ENCODE measurements around the gene CMIP. TPM values are rescaled to one million over a fixed set of nuclear protein-coding genes. Genes with fewer than 3 reads are reported as not detected.

CMIP gene
- polyA plus RNA-seq, 1 of the 3 experiments (the other 2 are of a cell fraction) = 5.4 TPM

- TF ChIP-seq REST (IDR thresholded peaks at IDR 0.05; ENCODE audit: low read depth, low read length) (no peak), FOSL2 (IDR thresholded peaks at IDR 0.05; ENCODE audit: borderline replicate concordance, low read depth) (no peak), ZBTB33 (IDR thresholded peaks at IDR 0.05; ENCODE audit: borderline replicate concordance, low read depth) (no peak), USF2 (IDR thresholded peaks at IDR 0.05; ENCODE audit: borderline replicate concordance, low read depth, low read length) (no peak), JUND (IDR thresholded peaks at IDR 0.05) (no peak)
Observed at GRCh38 chr16:81473969-81474959, 29.7 kb downstream of the CMIP start (continued).

GRCh38 chr16:81477697-81478693 lies 33.4 kb downstream of the CMIP start:
- H3K27ac ChIP-seq (ENCODE audit: low read depth in 2 of 2, low read length in 1 of 2) = no peak overlapping the region
- no peaks in the 10 kb centered on the region for H3K9me2 ChIP-seq
- no peak overlapping the region for H2AFZ ChIP-seq (ENCODE audit: low read depth)
- H3K4me2 ChIP-seq = no peak overlapping the region
- CTCF ChIA-PET = no interaction called here
- no peak overlapping the region for H3K9ac ChIP-seq
- peaks cover 17% of the 10 kb centered on the region; the same call in 1 of the 2 replicates for H3K79me2 ChIP-seq (ENCODE audit: insufficient read depth)
- H3K9me3 ChIP-seq = no peaks in the 10 kb centered on the region
- WGBS (ENCODE audit: low lambda C conversion rate) = 90% methylated on average over 17 of the region's 19 CpGs
- peaks cover 4% of the 10 kb centered on the region; the same call in 1 of the 2 replicates for H4K20me1 ChIP-seq (ENCODE audit: insufficient read depth)
- no peaks in the 10 kb centered on the region for H3K27me3 ChIP-seq (ENCODE audit: insufficient read depth)
- H3K36me3 ChIP-seq (replicated peaks in 1 of 2; ENCODE audit: control insufficient read depth in 1 of 2, insufficient read depth in 2 of 2, low read length in 1 of 2) = no peaks in the 10 kb centered on the region
- H3K4me1 ChIP-seq (ENCODE audit: control insufficient read depth in 1 of 2, insufficient read depth in 2 of 2, low read depth in 1 of 2, low read length in 1 of 2) = peaks cover 0 to 15% of the 10 kb centered on the region in 2 experiments; a peak in 1 of 4 replicates
- DNase-seq = no peak
- no peaks in the 10 kb centered on the region for H3F3A ChIP-seq (replicated peaks; ENCODE audit: insufficient read depth)
- POLR2A ChIA-PET = no interaction called here
- H3K4me3 ChIP-seq (ENCODE audit: low read depth in 2 of 2, low read length in 1 of 2) = no peak overlapping the region
- no peak for TF ChIP-seq CHD2 (IDR thresholded peaks at IDR 0.05; ENCODE audit: low read length, partially characterized antibody)
- no peak for TF ChIP-seq PBX3 (IDR thresholded peaks at IDR 0.05)
- TF ChIP-seq IRF3 (IDR thresholded peaks at IDR 0.05; ENCODE audit: low read depth, low read length) = no peak
- no peak for TF ChIP-seq NRF1 (IDR thresholded peaks at IDR 0.05; ENCODE audit: low read depth, low read length)
- TF ChIP-seq TAF1 (IDR thresholded peaks at IDR 0.05; ENCODE audit: borderline replicate concordance, low read depth, low read length) = no peak
- no peak for TF ChIP-seq GATA2 (CRISPR knock-in tag; IDR thresholded peaks at IDR 0.05)
- no peak for TF ChIP-seq NFIC (IDR thresholded peaks at IDR 0.05; ENCODE audit: borderline replicate concordance)
- TF ChIP-seq RFX5 (IDR thresholded peaks at IDR 0.05; ENCODE audit: low read length) = no peak
- no peak for TF ChIP-seq ELF1 (IDR thresholded peaks at IDR 0.05)
- TF ChIP-seq FOSL2 (IDR thresholded peaks at IDR 0.05; ENCODE audit: borderline replicate concordance, low read depth) = no peak
- TF ChIP-seq ZBTB33 (IDR thresholded peaks at IDR 0.05; ENCODE audit: borderline replicate concordance, low read depth) = no peak
- TF ChIP-seq JUND (IDR thresholded peaks at IDR 0.05) = no peak

Measured in SK-N-SH (cell line).